Left renal pelvis (tissue), 4 donors: Measurements from ENCODE around the gene MLANA. TPM values are rescaled to one million over a fixed set of nuclear protein-coding genes. Genes with fewer than 3 reads are reported as not detected.
"Not testable (repeated sequence)": the region's sequence is repeated elsewhere in the genome, so short reads cannot be mapped to it uniquely, and the experiment has no call there.

Source experiments
- DNase-seq, 4 donors: peaks; one replicate each; pipeline ENCODE4 v3.0.0-alpha.2; 2013; ENCODE audit warnings: low read depth in 4 of 4, low spot score in 3 of 4
- polyA plus RNA-seq, 4 donors: library from polyadenylated mRNA; unstranded; fragments of 120-200 nt; gene quantifications; one replicate each; pipeline ENCODE4 v1.2.1, GENCODE V29; 2013; ENCODE audit not compliant: insufficient read length in 4 of 4

Gene MLANA
- polyA plus RNA-seq, 4 donors = 0.74 to 0.99 (median 0.88) TPM

GRCh38 chr9:5869315-5870019 is 21.2 kb upstream of the MLANA start:
- DNase-seq = no peak

- no peak for DNase-seq
These were observed 20.7 kb upstream of the MLANA start for GRCh38 chr9:5870020-5870339.

- no peak for DNase-seq
These were observed 20.0 kb upstream of the MLANA start for GRCh38 chr9:5870691-5871090.

- no peak for DNase-seq
These were observed 18.9 kb upstream of the MLANA start for GRCh38 chr9:5871785-5872184.

GRCh38 chr9:5872511-5872910 is 18.2 kb upstream of the MLANA start:
- DNase-seq = no peak

GRCh38 chr9:5873439-5873838 is 17.2 kb upstream of the MLANA start:
- no peak for DNase-seq

GRCh38 chr9:5874048-5874447 is 16.6 kb upstream of the MLANA start:
- DNase-seq = no peak

GRCh38 chr9:5876026-5876425 is 14.7 kb upstream of the MLANA start:
- DNase-seq = no peak

- DNase-seq = no peak
These were observed 14.0 kb upstream of the MLANA start for GRCh38 chr9:5876711-5877110.

GRCh38 chr9:5879419-5880181 is 11.1 kb upstream of the MLANA start:
- no peak for DNase-seq

- DNase-seq = not testable (repeated sequence)
These were observed 8.3 kb upstream of the MLANA start for GRCh38 chr9:5882244-5883012.

GRCh38 chr9:5884191-5884590 is 6.5 kb upstream of the MLANA start:
- DNase-seq = no peak

- DNase-seq = peak; percentile 46 to 66 (median 61)
These were observed 4.4 kb upstream of the MLANA start for GRCh38 chr9:5886114-5886939.

- peak; percentile 33 to 46 (median 42) for DNase-seq
These were observed 1.9 kb downstream of the MLANA start for GRCh38 chr9:5892456-5893133.

- no peak for DNase-seq
These were observed 2.4 kb downstream of the MLANA start for GRCh38 chr9:5893134-5893505.

GRCh38 chr9:5893591-5894236 is 3.0 kb downstream of the MLANA start:
- DNase-seq = no peak

GRCh38 chr9:5894237-5894959 is 3.7 kb downstream of the MLANA start:
- no peak for DNase-seq

- no peak for DNase-seq
These were observed 5.1 kb downstream of the MLANA start for GRCh38 chr9:5895782-5896181.

- no peak for DNase-seq
These were observed 6.2 kb downstream of the MLANA start for GRCh38 chr9:5896863-5897262.
